Endothelial cell of umbilical vein (primary cell): Measurements from ENCODE around the gene SERPINA6. TPM values are rescaled to one million over a fixed set of nuclear protein-coding genes. Genes with fewer than 3 reads are reported as not detected.

Experiments used
- BruUV-seq: library from RNA; stranded (reverse); fragments of 400-500 nt; replicated peaks from 2 replicates; lab custom pipeline; 2021; lab: Mats Ljungman, UMichigan
- CTCF ChIA-PET: fragments of 300-600, 350-600 bp; sonication (Branson Sonifier 250); formaldehyde crosslinking; loops from one replicate; lab custom pipeline; 2021; ENCODE audit warnings: antibody characterized with exemption, inconsistent platforms; lab: Charles Lee
- POLR2A ChIA-PET: fragments of 300-600, 350-600 bp; sonication (Branson Sonifier 250); formaldehyde crosslinking; loops from one replicate; lab custom pipeline; 2021; ENCODE audit warnings: antibody characterized with exemption, inconsistent platforms; lab: Charles Lee
- DNase-seq: peaks from one replicate; pipeline ENCODE4 v3.0.0-alpha.2; 2011; ENCODE audit warnings: low read depth, low spot score
- FAIRE-seq: peaks from 2 replicates; lab custom pipeline; 2011; peaks lifted over from hg19 to GRCh38; lab: Jason Lieb, UNC
- H2AFZ ChIP-seq: 2 replicates; pipeline ENCODE4 v1.6.0; 2012; ENCODE audit warnings: low read depth, low read length, control low read depth, inconsistent platforms
- H3K27ac ChIP-seq: 2 replicates; pipeline ENCODE4 v1.5.1; 2011; ENCODE audit warnings: low read depth, mild to moderate bottlenecking, control low read depth, low read length, moderate library complexity; ENCODE audit not compliant: insufficient read depth
- H3K27me3 ChIP-seq, 2 experiments: 2 replicates each; pipeline versions ENCODE4 v1.6.0 to v1.6.1; 2011; ENCODE audit warnings: low read length in 2 of 2, mixed read lengths in 1 of 2; ENCODE audit not compliant: control insufficient read depth in 2 of 2, insufficient read depth in 2 of 2
- H3K36me3 ChIP-seq, 2 experiments: 2 replicates in 1 of 2; 3 replicates in 1 of 2; pipeline ENCODE4 v1.5.1; 2011; ENCODE audit warnings: low read length in 2 of 2, mild to moderate bottlenecking in 1 of 2, moderate library complexity in 1 of 2; ENCODE audit not compliant: control insufficient read depth in 2 of 2, insufficient read depth in 2 of 2; ENCODE audit errors: extremely low read depth in 1 of 2
- H3K4me1 ChIP-seq: 3 replicates; pipeline ENCODE4 v1.5.1; 2011; ENCODE audit warnings: mild to moderate bottlenecking, low read length; ENCODE audit not compliant: control insufficient read depth, insufficient read depth; ENCODE audit errors: extremely low read depth
- H3K4me2 ChIP-seq: 2 replicates; pipeline ENCODE4 v1.6.1; 2011; ENCODE audit warnings: low read length, control low read depth, mixed read lengths; ENCODE audit not compliant: insufficient read depth
- H3K4me3 ChIP-seq, 3 experiments: fragments of 200-600 bp in 1 of 3; sonication (generic), shearing (Covaris generic) in 1 of 3; replicated peaks in 1 of 3; 2 replicates each; pipeline ENCODE4 v1.5.1; 2011 to 2016; ENCODE audit warnings: control low read depth in 3 of 3, low read length in 3 of 3, mild to moderate bottlenecking in 2 of 3, inconsistent platforms in 1 of 3, low read depth in 1 of 3, moderate library complexity in 1 of 3; ENCODE audit not compliant: insufficient read depth in 1 of 3
- H3K79me2 ChIP-seq: 2 replicates; pipeline ENCODE4 v1.6.0; 2012; ENCODE audit warnings: low read length, inconsistent platforms; ENCODE audit not compliant: control insufficient read depth, insufficient read depth
- H3K9ac ChIP-seq: replicated peaks from 2 replicates; pipeline ENCODE3; 2011; ENCODE audit warnings: low read length, control low read depth; ENCODE audit not compliant: insufficient read depth; ENCODE audit errors: extremely low read depth
- H3K9me1 ChIP-seq: replicated peaks from 3 replicates; pipeline ENCODE4 v1.6.0; 2011; ENCODE audit warnings: mild to moderate bottlenecking, low read length; ENCODE audit not compliant: control insufficient read depth, insufficient read depth; ENCODE audit errors: extremely low read depth
- H3K9me3 ChIP-seq: replicated peaks from 2 replicates; pipeline ENCODE4 v1.5.1; 2012; ENCODE audit warnings: low read length, inconsistent platforms; ENCODE audit not compliant: control insufficient read depth, insufficient read depth
- H4K20me1 ChIP-seq: replicated peaks from 2 replicates; pipeline ENCODE3; 2011; ENCODE audit warnings: mild to moderate bottlenecking, low read length; ENCODE audit not compliant: control insufficient read depth, insufficient read depth; ENCODE audit errors: extremely low read depth
- EZH2 ChIP-seq: IDR thresholded peaks from 2 replicates; pipeline ENCODE4 v1.6.1; 2012; ENCODE audit warnings: borderline replicate concordance, low read depth, mild to moderate bottlenecking, moderate library complexity, low read length, inconsistent platforms; ENCODE audit not compliant: severe bottlenecking
- FOS ChIP-seq: IDR thresholded peaks from 2 replicates; pipeline ENCODE4 v1.6.1; 2011; ENCODE audit warnings: mild to moderate bottlenecking, low read length, moderate library complexity, borderline replicate concordance; ENCODE audit not compliant: insufficient read depth
- GATA2 ChIP-seq: IDR thresholded peaks from 2 replicates; pipeline ENCODE4 v1.7.0; 2011; ENCODE audit warnings: low read depth, mild to moderate bottlenecking, moderate library complexity, mixed read lengths, low read length; ENCODE audit not compliant: insufficient read length, insufficient read depth
- JUN ChIP-seq: IDR thresholded peaks from 2 replicates; pipeline ENCODE4 v1.6.1; 2011; ENCODE audit warnings: borderline replicate concordance, low read depth; ENCODE audit not compliant: insufficient read length, insufficient read depth
- MYC ChIP-seq: IDR thresholded peaks from one replicate; pipeline ENCODE4 v1.6.1; 2011; ENCODE audit warnings: mild to moderate bottlenecking, low read depth, low read length
- POLR2A ChIP-seq: IDR thresholded peaks from 2 replicates; pipeline ENCODE4 v1.6.1; 2012; ENCODE audit warnings: low read depth, mild to moderate bottlenecking, control low read depth, low read length
- POLR2AphosphoS5 ChIP-seq: IDR thresholded peaks from 2 replicates; pipeline ENCODE4 v1.6.1; 2012; ENCODE audit warnings: low read depth, mild to moderate bottlenecking, control low read depth, low read length, moderate library complexity; ENCODE audit not compliant: insufficient read depth
- dilution Hi-C: fragments of 300-500 bp; cut with MboI; formaldehyde crosslinking; loops from one replicate; pipeline ENCODE4 v1.15.0; 2019; ENCODE audit warnings: low sequenced_read_pairs; ENCODE audit not compliant: extremely low pct_ligation_motif_present
- intact Hi-C: fragments of 100-400 bp; cut with micrococcal nuclease; formaldehyde crosslinking; loops from one replicate; pipeline ENCODE4 v1.10.0; 2022
- polyA plus RNA-seq, 4 experiments: library from polyadenylated mRNA; depleted of rRNA in 3 of 4; stranded (reverse) in 3 of 4; unstranded in 1 of 4; fragments of >200 nt; gene quantifications; 2 replicates each; pipeline versions ENCODE4 v1.2.1 to v1.2.3, GENCODE V29; 2011 to 2012; ENCODE audit warnings: missing spikeins in 1 of 4
- total RNA-seq: library from RNA; stranded (reverse); gene quantifications from 2 replicates; pipeline ENCODE4 v1.2.3, GENCODE V29; 2021
- TF ChIP-seq, protein P1 (sequence below), 2 donors: IDR thresholded peaks; 1 replicate in 1 of 2; 2 replicates in 1 of 2; pipeline ENCODE4 v1.5.1; 2011; ENCODE audit warnings: low read length in 2 of 2, mild to moderate bottlenecking in 2 of 2, moderate library complexity in 2 of 2, control low read depth in 1 of 2, inconsistent platforms in 1 of 2, low read depth in 1 of 2; ENCODE audit not compliant: insufficient read depth in 1 of 2; ENCODE audit errors: extremely low read depth in 1 of 2
- TF ChIP-seq, protein P2 (sequence below): IDR thresholded peaks from 2 replicates; pipeline ENCODE4 v1.6.1; 2011; ENCODE audit not compliant: insufficient read depth, insufficient read length

SERPINA6 gene
- total and polyA plus RNA-seq, 2 donors (not counting 3 experiments of a cell fraction or from before 2014, with no cell fraction given), result not detected

DNA sequence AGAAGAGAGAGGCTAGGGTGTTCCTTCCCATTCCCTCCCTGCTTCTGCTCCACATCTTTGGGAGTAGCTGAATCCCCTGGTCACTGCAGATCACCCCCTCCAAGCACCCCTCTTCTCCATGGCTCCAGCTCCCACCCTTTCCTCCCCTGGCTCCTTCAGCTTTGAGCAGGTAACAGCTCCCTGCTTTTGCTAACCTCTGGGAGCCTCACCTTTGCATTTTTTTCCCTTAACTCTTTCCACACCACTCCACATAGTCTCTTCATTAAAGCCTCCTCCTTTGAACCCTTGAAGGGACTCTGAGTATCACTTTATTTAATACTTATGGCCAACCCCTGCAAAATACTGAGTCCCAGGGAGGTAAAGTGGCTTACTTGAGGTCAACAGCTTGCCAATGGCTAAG is 25.7 kb upstream of the SERPINA6 start:
- Histone ChIP-seq H3K9me3 (no peaks in the 10 kb centered on the region), H3K4me2 (no peak overlapping the region), H3K9ac (no peak overlapping the region), H4K20me1 (no peaks in the 10 kb centered on the region), H3K27ac (no peak overlapping the region), H3K27me3 (no peaks in the 10 kb centered on the region), H3K36me3 (no peaks in the 10 kb centered on the region), H3K4me1 (no peaks in the 10 kb centered on the region), H3K9me1 (no peaks in the 10 kb centered on the region), H3K79me2 (no peaks in the 10 kb centered on the region), H3K4me3 (no peak overlapping the region), H2AFZ (no peak overlapping the region)
- DNase-seq (no peak), FAIRE-seq (no peak)
- POLR2A ChIA-PET, result no interaction called here
- CTCF ChIA-PET, result no interaction called here
- TF ChIP-seq EZH2 (no peak), MYC (no peak)
- BruUV-seq, result no TSS peak
- intact Hi-C loops (no loop called here), dilution Hi-C loops (no loop called here)

- Histone ChIP-seq H2AFZ (no peak overlapping the region), H3K27me3 (no peaks in the 10 kb centered on the region), H3K4me1 (no peaks in the 10 kb centered on the region), H4K20me1 (no peaks in the 10 kb centered on the region), H3K9ac (no peak overlapping the region), H3K9me3 (no peaks in the 10 kb centered on the region), H3K36me3 (no peaks in the 10 kb centered on the region), H3K79me2 (no peaks in the 10 kb centered on the region), H3K9me1 (no peaks in the 10 kb centered on the region), H3K27ac (no peak overlapping the region), H3K4me3 (no peak overlapping the region), H3K4me2 (no peak overlapping the region)
- intact Hi-C loops, result no loop called here
- ChIA-PET CTCF (no interaction called here), POLR2A (no interaction called here)
- FAIRE-seq (no peak), DNase-seq (no peak)
- BruUV-seq, result no TSS peak
- dilution Hi-C loops, result no loop called here
- TF ChIP-seq POLR2A, result no peak
- TF ChIP-seq POLR2AphosphoS5, result no peak
- no peak for TF ChIP-seq JUN
- no peak for TF ChIP-seq FOS
- no peak for TF ChIP-seq EZH2
- TF ChIP-seq, protein P1, sequence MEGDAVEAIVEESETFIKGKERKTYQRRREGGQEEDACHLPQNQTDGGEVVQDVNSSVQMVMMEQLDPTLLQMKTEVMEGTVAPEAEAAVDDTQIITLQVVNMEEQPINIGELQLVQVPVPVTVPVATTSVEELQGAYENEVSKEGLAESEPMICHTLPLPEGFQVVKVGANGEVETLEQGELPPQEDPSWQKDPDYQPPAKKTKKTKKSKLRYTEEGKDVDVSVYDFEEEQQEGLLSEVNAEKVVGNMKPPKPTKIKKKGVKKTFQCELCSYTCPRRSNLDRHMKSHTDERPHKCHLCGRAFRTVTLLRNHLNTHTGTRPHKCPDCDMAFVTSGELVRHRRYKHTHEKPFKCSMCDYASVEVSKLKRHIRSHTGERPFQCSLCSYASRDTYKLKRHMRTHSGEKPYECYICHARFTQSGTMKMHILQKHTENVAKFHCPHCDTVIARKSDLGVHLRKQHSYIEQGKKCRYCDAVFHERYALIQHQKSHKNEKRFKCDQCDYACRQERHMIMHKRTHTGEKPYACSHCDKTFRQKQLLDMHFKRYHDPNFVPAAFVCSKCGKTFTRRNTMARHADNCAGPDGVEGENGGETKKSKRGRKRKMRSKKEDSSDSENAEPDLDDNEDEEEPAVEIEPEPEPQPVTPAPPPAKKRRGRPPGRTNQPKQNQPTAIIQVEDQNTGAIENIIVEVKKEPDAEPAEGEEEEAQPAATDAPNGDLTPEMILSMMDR (IDR thresholded peaks at IDR 0.05; ENCODE audit: extremely low read depth in 1 of 2, insufficient read depth in 1 of 2, low read depth in 1 of 2, low read length in 2 of 2), result no peak
- TF ChIP-seq, protein P2, sequence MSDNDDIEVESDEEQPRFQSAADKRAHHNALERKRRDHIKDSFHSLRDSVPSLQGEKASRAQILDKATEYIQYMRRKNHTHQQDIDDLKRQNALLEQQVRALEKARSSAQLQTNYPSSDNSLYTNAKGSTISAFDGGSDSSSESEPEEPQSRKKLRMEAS, result no peak
- no peak for TF ChIP-seq GATA2
- TF ChIP-seq MYC, result no peak
Measured at GRCh38 chr14:94346841-94347240, 23.7 kb upstream of the SERPINA6 start.
